Panc1 (cell line): ENCODE measurements around the gene SLC38A1. TPM values are rescaled to one million over a fixed set of nuclear protein-coding genes. Genes with fewer than 3 reads are reported as not detected.
"Not testable (repeated sequence)": the region's sequence is repeated elsewhere in the genome, so short reads cannot be mapped to it uniquely, and the experiment has no call there.

ENCODE experiments used
- ATAC-seq: fragments of 200-7000 bp; cut with Tn5 transposase; 2 replicates; pipeline ENCODE4 v1.9.1; 2020; ENCODE audit warnings: mild to moderate bottlenecking, moderate library complexity
- BruUV-seq: library from RNA; stranded (reverse); fragments of 400-500 nt; replicated peaks from 2 replicates; lab custom pipeline; 2021; lab: Mats Ljungman, UMichigan
- CTCF ChIA-PET: fragments of 300-600 bp; sonication (Branson Sonifier 250); formaldehyde crosslinking; loops from one replicate; lab custom pipeline; 2022; ENCODE audit warnings: antibody characterized with exemption; lab: Charles Lee
- POLR2A ChIA-PET: fragments of 300-600 bp; sonication (Branson Sonifier 250); formaldehyde crosslinking; loops from one replicate; lab custom pipeline; 2022; ENCODE audit warnings: antibody characterized with exemption; lab: Charles Lee
- DNase-seq: peaks from one replicate; pipeline ENCODE4 v3.0.0-alpha.2; 2010; ENCODE audit warnings: low read depth, low spot score
- H3K27ac ChIP-seq: 2 replicates; pipeline ENCODE4 v1.5.1; 2011; ENCODE audit warnings: mild to moderate bottlenecking, low read length, inconsistent platforms
- H3K27me3 ChIP-seq: fragments of 200-500 bp; sonication (Bioruptor generic); 2 replicates; pipeline ENCODE4 v1.6.0; 2014; ENCODE audit warnings: low read length, inconsistent platforms; ENCODE audit not compliant: control insufficient read depth, insufficient read depth
- H3K36me3 ChIP-seq: fragments of 200-500 bp; sonication (Bioruptor generic); 2 replicates; pipeline ENCODE4 v1.5.1; 2014; ENCODE audit warnings: inconsistent platforms, mild to moderate bottlenecking, low read length, moderate library complexity; ENCODE audit not compliant: control insufficient read depth, insufficient read depth
- H3K4me1 ChIP-seq: 2 replicates; pipeline ENCODE4 v1.5.1; 2011; ENCODE audit warnings: inconsistent platforms, mild to moderate bottlenecking, low read length, moderate library complexity; ENCODE audit not compliant: control insufficient read depth, insufficient read depth
- H3K4me3 ChIP-seq, 2 experiments: 2 replicates each; pipeline ENCODE4 v1.5.1; 2011 to 2012; ENCODE audit warnings: low read depth in 2 of 2, low read length in 2 of 2, mild to moderate bottlenecking in 2 of 2, inconsistent platforms in 1 of 2, moderate library complexity in 1 of 2
- H3K9me3 ChIP-seq: fragments of 200-500 bp; sonication (Bioruptor generic); 2 replicates; pipeline ENCODE4 v1.5.1; 2014; ENCODE audit warnings: low read depth, mild to moderate bottlenecking, inconsistent platforms, low read length, moderate library complexity; ENCODE audit not compliant: control insufficient read depth, insufficient read depth
- CTCF ChIP-seq: fragments of 450-650 bp; IDR thresholded peaks from 2 replicates; pipeline ENCODE4 v1.5.1; 2017; ENCODE audit warnings: mild to moderate bottlenecking
- POLR2AphosphoS5 ChIP-seq: IDR thresholded peaks from 2 replicates; pipeline ENCODE4 v1.6.1; 2012; ENCODE audit warnings: mild to moderate bottlenecking, low read depth, low read length, moderate library complexity
- REST ChIP-seq, 2 experiments: IDR thresholded peaks; 2 replicates each; pipeline ENCODE4 v1.6.1; 2011 to 2012; ENCODE audit warnings: low read depth in 2 of 2, control low read depth in 1 of 2, low read length in 1 of 2, mild to moderate bottlenecking in 1 of 2, moderate library complexity in 1 of 2; ENCODE audit not compliant: insufficient read depth in 1 of 2
- SIN3A ChIP-seq: IDR thresholded peaks from 2 replicates; pipeline ENCODE4 v1.6.1; 2012; ENCODE audit warnings: low read depth, mild to moderate bottlenecking, low read length, moderate library complexity, borderline replicate concordance; ENCODE audit not compliant: insufficient read depth
- TCF7L2 ChIP-seq: IDR thresholded peaks from 2 replicates; pipeline ENCODE4 v1.6.1; 2011; ENCODE audit warnings: mild to moderate bottlenecking, low read depth, low read length, inconsistent platforms
- in situ Hi-C: cut with HindIII; loops from 2 replicates; pipeline ENCODE4 v1.10.0; 2016; ENCODE audit warnings: low sequenced_read_pairs, low pct_unique_long_range_greater_than_20kb
- intact Hi-C: fragments of 100-400 bp; cut with micrococcal nuclease; formaldehyde crosslinking; loops from one replicate; pipeline ENCODE4 v1.10.0; 2022; ENCODE audit not compliant: unreplicated experiment
- total RNA-seq: library from RNA; stranded (reverse); gene quantifications from one replicate; pipeline ENCODE4 v1.2.1, GENCODE V29; 2021; ENCODE audit not compliant: unreplicated experiment

The SLC38A1 gene
- total RNA-seq, 1 experiment from 2014 or later: 127 TPM

GRCh38 chr12:46197883-46198282 lies 71.0 kb downstream of the SLC38A1 start:
- DNase-seq (no peak), ATAC-seq (no peak)
- BruUV-seq: no TSS peak
- ChIA-PET CTCF (no interaction called here), POLR2A (no interaction called here)
- in situ Hi-C loops (no loop called here), intact Hi-C loops (no loop called here)
- H3K36me3 ChIP-seq: peaks cover 36% of the 10 kb centered on the region
- TF ChIP-seq TCF7L2 (no peak), POLR2AphosphoS5 (no peak), CTCF (no peak), SIN3A (no peak), REST (IDR thresholded peaks at IDR 0.05; ENCODE audit: insufficient read depth in 1 of 2, low read depth in 2 of 2, low read length in 1 of 2) (no peak)
- no peak overlapping the region for H3K27ac ChIP-seq
- H3K27me3 ChIP-seq: no peaks in the 10 kb centered on the region
- H3K4me1 ChIP-seq: no peaks in the 10 kb centered on the region
- H3K4me3 ChIP-seq: no peak overlapping the region
- H3K9me3 ChIP-seq: peaks cover 3% of the 10 kb centered on the region; the same call in 1 of the 2 replicates

GRCh38 chr12:46190533-46190932 lies 78.3 kb downstream of the SLC38A1 start:
- H3K27me3 ChIP-seq, H3K9me3 ChIP-seq, H3K4me3 ChIP-seq, BruUV-seq, DNase-seq, H3K4me1 ChIP-seq, ATAC-seq, CTCF ChIA-PET, H3K36me3 ChIP-seq, POLR2A ChIA-PET, H3K27ac ChIP-seq, in situ Hi-C loops, intact Hi-C loops: not testable (repeated sequence)

- CTCF ChIA-PET: no interaction called here
- in situ Hi-C loops (no loop called here), intact Hi-C loops (no loop called here)
- peaks cover 2% of the 10 kb centered on the region; the same call in 1 of the 2 replicates for H3K36me3 ChIP-seq
- no peak overlapping the region for H3K27ac ChIP-seq
- no peak overlapping the region for H3K4me3 ChIP-seq
- no peaks in the 10 kb centered on the region for H3K4me1 ChIP-seq
- BruUV-seq: no TSS peak
- H3K27me3 ChIP-seq: no peaks in the 10 kb centered on the region
- H3K9me3 ChIP-seq: no peaks in the 10 kb centered on the region
- DNase-seq: no peak
- POLR2A ChIA-PET: no interaction called here
- ATAC-seq: no peak
- no peak for TF ChIP-seq TCF7L2
- TF ChIP-seq POLR2AphosphoS5: no peak
- no peak for TF ChIP-seq SIN3A
- TF ChIP-seq REST (IDR thresholded peaks at IDR 0.05; ENCODE audit: insufficient read depth in 1 of 2, low read depth in 2 of 2, low read length in 1 of 2): no peak
- no peak for TF ChIP-seq CTCF
Measured at GRCh38 chr12:46188170-46188569, 80.7 kb downstream of the SLC38A1 start.
